NCI-H1417 treated with DMSO at 0.1 percent for 48 hours (cell line): ENCODE data around the gene B4GALT7.

Experiments
- DNase-seq: peaks from one replicate; lab custom pipeline; 2025; lab: John Stamatoyannopoulos, UW

Gene B4GALT7

DNA sequence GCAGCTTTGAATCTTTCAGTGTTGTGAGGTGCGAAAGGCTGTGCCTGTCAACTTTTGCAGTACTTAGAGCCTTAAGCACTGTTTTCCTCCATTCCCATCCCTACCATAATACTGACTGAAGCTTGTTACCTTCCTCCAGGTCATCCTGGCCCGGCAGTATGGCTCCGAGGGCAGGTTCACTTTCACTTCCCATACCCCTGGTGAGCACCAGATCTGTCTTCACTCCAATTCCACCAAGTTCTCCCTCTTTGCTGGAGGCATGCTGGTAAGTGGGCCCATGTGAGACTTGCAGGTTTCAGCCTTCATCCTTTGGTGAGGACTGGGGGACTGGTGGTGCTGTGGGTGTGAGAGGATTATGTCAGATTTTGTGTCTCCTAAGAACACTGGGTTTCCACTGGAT is 6.4 kb upstream of the B4GALT7 start:
- no peak for DNase-seq

DNA sequence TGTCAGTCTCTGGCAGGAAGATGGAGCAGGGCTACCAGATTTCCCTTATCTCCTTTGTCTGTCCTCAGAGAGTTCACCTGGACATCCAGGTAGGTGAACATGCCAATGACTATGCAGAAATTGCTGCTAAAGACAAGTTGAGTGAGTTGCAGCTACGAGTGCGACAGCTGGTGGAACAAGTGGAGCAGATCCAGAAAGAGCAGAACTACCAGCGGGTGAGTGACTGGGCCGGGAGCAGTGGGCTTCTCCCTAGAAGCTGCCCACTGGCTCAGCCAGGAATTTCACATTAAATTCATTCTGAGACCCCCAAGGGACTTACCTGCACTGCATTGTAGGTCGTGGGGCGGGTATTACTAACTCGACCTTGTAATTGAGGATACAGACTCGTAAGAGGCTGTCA is 5.9 kb upstream of the B4GALT7 start:
- DNase-seq = no peak

DNA sequence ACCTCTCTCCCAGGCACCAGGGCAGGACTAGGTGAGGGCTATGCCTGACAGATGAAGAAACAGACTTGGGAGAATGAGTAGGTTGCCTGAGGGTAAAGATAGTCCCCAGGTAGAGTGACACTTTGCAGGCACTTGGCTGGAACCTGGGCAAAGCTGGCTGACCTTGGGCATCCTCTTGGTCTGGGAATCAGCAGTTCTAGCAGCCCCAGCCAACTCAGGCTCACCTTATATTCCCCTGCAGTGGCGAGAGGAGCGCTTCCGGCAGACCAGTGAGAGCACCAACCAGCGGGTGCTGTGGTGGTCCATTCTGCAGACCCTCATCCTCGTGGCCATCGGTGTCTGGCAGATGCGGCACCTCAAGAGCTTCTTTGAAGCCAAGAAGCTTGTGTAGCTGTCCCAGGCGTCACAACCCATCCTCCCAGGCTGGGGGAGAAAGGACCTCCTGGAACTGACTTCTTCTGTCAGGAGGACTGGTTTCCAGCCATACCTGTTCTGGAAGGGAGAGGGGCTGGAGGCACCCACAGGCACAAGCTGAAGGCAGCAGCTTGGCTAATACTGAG is 4.8 kb upstream of the B4GALT7 start:
- no peak for DNase-seq

DNA sequence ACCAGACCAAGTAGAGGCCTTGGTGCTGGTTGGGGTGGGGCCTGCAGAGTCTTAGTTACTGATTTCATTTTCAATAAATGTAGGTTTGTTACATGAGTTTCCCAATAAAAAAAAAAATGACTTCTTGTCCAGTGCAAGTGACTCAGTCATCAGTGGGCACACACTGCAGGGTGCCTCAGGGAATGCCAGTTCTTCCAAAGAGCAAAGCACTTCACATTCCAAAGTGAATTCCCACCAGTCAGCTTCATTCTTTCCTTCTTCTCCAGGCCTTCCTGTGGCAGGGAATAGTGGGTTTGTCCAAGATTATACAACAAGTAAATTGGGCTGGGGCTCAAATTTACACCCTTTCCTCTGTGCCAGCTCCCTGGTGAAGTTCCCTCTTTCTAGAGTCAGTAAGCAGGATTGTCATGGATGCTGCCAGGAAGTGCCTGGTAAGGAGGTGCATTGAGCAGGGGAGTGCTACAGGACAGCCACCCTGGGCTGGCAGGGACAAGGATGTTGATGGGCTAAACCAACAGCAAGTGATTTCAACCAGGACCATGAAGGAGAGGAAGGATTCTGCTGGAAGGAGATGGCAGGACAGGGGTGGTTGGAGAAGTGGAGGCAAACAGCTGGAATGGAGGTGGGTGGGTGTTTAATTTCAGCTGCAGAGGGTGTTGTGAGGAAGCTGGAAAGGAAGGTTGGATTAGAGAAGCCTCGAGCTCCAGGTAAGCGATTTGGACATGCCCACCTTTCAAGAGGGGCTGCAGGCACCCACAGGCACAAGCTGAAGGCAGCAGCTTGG is 3.7 kb upstream of the B4GALT7 start:
- DNase-seq = no peak

DNA sequence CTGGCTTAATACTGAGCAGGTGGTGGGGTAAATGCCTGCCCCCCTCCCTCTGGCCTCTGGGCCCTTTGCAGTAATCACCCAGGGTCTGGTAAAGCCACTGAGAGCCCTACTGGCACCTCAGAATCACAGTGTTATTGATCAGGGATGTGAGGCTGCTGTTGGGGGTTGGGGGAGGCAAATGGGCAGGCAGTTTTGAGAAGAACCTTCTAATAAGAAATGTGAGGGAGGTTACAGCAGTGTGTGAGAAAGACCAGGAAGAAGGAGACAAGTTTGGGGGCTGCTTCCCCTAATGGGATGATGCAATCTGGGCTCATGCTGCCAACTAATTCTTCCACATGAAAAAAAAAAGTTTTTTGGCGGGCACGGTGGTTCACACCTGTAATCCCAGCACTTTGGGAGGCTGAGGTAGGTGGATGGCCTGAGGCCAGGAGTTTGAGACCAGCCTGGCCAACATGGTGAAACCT is 3.1 kb upstream of the B4GALT7 start:
- DNase-seq = no peak

DNA sequence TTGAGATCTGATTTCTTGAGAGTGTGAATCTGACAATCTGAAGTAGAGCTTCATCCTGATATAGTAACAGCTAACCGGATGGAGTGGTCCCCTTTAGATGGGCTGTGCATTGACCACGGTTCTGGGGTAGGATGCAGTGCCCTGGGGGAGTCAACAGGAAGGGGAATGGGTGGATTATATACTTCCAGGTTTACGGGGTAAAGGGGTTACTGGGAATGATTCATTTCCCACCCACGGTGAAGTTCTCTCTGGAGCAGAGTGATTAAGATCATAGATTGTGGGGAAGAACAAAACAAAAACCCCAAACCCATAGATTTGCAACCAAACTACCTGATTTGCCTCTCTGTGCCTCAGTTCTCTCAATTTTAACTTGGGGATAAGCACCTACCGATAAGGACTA is 1.5 kb upstream of the B4GALT7 start:
- no peak for DNase-seq

DNA sequence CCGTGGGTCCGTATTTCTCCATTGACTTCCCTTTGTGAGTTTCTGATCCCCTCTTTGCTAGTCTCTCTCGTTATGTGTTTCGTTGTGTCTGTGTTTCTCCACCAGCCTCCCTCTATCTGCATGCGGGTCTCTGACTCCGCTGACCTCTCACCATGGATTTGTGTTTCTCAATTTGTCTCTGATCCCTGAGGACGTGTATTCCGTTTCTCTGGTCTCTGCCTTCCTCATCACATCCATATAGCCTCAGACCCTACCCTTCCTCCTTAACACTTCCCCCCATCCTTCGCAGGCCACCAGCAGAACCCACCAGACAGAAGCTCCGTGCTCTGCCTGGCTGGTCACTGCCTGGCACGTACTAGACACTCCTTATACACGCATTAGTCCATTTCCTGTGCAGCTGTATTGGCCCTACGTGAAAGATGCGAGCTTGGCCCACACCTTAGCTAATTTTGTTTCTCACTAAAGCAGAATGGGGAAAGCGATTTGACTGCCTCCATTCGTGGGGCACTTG is 631 bp downstream of the B4GALT7 start:
- DNase-seq = no peak

DNA sequence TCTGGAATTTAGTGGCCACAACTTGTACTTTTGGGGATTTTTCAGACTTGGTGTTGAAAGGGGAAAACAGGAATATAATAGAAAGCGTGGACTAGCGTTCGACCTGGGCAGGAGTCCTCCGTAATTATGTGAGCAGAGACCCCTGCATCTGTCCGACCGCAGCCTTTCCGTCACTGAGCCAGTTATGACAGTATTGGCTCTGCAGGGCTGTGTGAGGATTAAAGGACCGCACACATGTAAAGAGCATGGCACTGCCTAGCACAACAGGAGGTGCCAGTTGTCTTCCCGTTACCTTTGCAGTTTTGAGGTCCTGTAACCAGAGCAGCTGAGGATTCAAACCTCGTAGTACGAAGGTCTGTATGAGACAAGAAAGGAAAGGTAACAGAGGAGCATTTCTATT is 1.2 kb downstream of the B4GALT7 start:
- no peak for DNase-seq

DNA sequence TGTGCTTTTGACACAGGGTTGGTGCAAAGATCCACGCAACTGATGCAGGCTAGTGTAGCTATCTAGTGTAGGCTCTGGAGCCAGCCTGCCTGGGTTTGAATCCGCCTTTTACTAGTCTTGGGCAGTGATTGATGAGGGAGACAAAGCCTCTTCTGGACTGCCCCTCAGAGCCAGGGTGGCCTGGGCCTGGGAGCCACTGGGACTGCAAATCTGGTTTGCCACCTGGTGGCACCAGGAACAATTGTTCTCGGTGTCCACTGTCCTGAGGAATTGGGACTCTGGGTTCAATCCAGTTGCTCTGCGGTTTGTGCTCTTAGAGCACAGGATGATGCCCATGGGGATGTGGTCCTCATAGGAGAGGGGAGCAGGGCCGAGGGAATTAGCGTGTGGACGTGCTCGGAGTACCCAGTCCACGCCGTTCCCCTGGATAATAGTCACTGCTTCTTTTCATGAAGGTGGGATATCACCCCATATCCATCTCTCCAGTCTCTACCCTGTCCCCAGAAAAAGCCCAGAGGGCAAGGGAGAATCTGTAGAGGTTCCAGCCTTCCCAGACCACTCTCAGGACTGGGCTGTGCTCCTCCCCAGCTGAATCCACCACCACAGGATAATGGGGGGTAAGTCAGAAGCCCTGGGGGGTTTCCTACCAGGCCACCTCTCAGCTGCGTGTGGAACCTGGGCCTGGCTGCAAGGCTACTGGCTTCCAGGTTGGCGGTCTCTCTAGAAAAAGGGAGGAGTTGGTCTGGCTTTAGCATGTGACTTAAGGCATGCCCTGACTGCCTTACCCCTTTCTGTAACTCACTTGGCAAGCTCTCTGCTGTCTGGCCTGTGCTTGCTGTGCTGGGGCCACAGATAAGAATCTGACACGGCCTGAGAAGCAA is 1.9 kb downstream of the B4GALT7 start:
- DNase-seq = no peak

DNA sequence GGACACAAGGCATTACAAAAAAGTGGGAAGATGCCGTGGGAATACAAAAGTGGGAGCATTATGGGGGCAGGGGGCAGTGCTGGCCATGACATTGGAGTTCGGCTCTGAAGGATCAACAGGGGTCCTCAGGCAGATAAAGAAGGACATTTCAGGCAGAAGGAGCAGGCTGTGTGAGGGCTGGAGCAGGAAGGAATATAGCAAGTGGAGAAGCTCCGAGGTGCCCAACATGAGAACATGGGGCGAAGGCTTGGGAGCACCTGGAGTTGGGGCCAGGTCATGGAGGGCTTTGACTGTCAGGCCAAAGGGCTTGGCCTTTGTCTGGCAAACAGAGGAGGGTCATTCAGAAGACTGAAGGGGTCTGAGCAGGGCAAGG is 2.5 kb downstream of the B4GALT7 start:
- DNase-seq = no peak

DNA sequence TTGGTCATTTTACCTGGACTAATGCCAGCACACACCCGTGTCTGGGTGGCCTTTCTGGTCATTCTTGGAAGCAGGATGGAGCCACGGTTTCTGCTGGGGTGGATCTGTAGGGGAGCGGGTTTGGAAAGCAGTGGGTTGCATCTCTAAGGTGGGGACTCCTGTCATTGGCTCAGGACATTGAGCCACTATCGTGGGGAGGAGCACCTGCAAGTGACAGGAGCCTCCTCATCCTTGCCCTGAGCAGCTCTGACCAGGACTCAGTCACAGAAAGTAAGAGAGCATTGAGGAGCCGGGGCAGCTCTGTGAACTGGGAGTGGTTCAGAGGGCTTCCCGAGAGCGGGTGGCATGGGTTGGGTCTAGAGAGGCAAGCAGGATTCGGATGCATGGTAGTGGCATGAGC is 3.7 kb downstream of the B4GALT7 start:
- DNase-seq = no peak

DNA sequence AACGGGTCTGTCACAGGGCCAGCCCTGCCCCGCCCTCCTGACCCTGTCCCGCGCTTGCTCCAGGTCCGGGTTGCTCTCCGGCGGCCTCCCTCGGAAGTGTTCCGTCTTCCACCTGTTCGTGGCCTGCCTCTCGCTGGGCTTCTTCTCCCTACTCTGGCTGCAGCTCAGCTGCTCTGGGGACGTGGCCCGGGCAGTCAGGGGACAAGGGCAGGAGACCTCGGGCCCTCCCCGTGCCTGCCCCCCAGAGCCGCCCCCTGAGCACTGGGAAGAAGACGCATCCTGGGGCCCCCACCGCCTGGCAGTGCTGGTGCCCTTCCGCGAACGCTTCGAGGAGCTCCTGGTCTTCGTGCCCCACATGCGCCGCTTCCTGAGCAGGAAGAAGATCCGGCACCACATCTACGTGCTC is 4.2 kb downstream of the B4GALT7 start:
- no peak for DNase-seq

DNA sequence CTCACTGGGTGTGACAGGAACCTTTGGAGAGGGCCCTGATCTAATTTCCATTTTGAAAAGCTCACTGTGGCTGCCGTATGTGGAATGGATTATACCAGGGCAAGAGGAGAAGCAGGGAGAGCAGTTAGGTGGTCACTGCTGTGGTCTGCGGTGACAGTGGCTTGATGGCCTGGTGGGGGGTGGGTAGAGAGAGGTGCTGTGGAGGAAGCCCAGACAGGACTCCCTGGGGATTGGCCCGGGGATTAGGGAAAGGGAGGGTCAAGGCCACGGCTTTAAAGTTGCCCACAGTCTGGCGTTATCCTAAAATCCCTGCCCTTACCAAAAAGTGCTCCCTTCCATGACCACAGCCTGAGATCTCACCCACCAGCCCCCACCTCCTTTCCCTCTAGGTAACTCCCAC is 4.7 kb downstream of the B4GALT7 start:
- no peak for DNase-seq

DNA sequence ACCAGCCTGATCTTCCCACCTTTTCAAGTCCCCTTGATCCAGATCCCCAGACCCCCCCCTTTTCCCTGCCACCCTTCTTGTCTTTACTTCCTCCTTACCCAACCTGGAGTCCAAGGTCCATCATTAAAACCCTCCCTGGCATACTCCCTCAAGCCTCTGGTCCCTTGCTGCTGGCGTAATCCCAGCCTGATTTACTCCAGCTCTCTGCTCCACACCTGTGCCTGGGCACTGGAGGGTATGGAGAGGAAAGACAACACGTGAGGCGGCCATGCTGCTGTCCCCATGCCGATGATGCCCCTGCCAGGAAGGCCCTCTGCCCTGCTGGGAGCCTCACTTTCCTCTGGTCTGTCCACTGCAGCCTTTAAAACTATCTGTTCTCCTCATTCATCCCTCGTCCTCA is 5.1 kb downstream of the B4GALT7 start:
- no peak for DNase-seq

DNA sequence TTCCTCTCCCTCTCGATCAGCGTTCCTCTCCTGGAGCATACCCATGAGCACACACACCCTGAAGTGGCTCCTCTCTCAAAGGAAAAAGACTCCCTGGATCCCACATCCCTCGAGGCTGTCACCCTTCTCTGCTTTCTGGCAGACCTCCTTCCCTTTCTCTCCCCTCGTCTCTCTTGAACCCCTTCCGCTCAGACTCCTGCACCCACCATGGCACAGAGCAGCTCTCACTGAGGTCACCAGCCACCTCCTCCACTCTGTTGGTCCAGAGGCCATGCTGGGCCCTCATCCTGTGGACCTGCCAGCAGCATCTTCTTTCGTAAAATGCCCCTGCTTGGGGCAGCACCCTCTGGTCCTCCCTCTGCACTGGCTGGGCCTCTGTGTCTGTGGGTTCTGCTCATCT is 5.7 kb downstream of the B4GALT7 start:
- DNase-seq = no peak

DNA sequence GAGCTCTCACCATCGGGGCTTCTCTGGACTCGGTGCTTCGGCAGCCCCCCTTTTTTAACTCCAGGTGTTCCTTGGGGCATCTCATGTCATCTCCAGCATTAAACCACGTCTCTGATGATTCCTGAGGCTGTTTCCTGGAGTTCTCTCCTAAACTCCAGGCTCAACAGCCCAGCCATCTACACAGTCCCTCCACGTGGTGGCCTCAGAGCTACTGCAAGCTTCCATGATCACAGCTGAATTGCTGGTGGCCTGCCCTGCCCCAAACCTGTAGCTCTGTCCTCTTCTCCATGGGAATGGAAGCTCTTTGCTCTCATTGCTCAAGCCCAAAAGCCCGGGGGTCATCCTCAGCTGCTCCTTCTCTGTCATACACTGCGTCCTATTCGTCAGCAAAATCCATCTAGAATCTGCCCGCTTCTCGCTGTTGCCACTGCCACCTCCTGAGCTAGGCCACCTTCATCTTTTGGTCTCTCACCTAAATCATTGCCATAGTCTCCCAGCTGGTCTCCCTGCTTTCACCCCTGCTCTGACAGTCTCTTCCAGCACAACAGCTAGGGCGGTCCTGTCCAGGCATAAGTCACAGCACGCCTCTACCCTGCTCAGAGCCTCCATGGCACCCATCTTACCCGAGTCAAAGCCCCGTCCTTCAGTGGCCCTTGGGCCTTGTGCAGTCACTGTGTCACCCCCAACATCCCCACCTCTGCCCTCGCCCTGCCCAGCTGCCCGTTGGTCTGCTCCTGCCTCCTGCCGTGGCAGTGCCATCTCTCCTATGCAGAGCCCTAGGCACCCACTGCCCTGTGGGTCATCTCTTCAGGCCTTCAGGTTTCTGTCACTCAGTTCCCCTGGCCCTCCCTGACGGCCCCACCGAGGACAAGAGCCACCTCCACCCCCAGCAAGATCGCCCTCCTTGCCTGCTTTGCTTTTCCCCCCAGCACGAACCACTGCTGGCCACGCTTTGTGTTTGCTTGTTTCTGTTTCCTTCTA is 6.4 kb downstream of the B4GALT7 start:
- no peak for DNase-seq

DNA sequence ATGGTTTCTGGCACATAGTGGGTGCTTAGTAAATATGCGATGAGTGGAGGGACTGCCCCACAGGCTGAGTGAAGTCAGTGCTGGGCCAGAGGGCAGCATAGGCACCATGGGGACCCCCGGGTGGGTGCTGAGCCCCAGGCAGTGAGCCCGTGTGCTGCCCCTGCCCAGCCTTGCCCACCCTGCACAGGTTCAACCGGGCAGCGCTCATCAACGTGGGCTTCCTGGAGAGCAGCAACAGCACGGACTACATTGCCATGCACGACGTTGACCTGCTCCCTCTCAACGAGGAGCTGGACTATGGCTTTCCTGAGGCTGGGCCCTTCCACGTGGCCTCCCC is 7.2 kb downstream of the B4GALT7 start:
- no peak for DNase-seq

DNA sequence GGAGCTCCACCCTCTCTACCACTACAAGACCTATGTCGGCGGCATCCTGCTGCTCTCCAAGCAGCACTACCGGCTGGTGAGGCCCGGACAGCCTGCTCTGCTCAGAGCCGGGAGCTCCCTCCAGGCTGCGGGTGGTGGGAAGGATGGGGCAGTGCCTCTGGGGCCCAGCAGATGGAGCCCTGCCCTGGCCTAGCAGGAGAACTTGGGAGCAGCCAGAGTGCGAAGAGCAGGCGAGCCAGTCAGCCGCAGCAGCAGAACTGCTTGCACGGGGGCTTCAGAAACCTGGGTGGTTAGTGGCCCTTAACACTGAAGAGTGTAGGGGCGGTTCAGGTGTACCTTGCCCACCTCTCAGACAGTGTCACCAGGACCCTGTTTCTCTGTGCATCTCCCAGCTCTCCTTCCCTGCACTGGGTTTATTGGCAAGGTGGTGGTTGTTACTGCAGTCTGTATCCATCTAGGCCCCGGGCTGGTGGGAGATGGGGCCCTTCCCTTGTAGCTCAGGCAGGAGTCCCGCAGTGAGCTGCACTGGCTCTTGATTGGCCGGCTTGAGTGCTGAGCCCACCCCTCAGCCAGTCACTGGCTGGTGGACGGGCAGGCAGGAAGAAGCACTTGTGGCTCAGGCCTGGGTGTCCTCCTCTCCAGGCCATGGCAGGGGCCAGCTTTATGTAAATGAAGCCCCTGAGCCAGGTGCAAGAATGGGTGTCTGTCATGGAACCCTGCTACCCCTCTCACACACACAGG is 7.7 kb downstream of the B4GALT7 start:
- DNase-seq = no peak

DNA sequence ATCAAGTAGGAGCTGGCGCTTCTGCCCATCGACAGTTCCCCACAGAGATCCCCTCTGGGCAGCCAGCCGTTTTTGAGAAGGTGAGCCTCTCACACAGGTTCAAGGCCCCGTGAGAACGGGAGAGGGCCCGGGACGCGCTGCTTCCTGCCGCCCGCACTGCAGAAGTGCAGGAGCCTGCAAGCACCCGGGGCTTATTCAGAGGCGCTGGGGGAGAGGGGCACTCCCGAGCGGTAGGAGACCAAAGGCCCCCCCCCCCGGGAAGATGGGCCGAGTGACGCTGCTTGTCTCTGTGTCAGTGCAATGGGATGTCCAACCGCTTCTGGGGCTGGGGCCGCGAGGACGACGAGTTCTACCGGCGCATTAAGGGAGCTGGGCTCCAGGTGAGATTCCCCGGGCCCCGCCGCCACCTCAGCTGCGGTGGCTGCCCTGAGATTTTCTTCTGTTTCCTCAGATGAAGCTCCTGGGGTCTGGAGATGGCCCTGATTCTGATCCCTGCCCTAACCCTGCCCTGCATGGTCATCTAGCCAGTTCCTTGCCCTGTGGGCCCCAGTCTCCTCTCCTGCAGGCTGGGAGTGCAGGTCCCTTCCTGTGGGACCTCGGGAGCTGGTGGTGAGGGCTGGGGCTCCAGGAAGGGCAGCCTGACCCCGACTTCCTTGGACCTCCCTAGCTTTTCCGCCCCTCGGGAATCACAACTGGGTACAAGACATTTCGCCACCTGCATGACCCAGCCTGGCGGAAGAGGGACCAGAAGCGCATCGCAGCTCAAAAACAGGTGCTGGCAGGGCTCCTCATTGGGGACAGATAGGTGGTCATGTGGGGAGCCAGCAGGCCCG is 8.5 kb downstream of the B4GALT7 start:
- no peak for DNase-seq
